Renal cortical epithelial cell (primary cell): Measurements from ENCODE around the gene PLCD1. TPM values are rescaled to one million over a fixed set of nuclear protein-coding genes. Genes with fewer than 3 reads are reported as not detected.
"Not testable (repeated sequence)": the region's sequence is repeated elsewhere in the genome, so short reads cannot be mapped to it uniquely, and the experiment has no call there.

Experiments used
- DNase-seq: peaks from one replicate; pipeline ENCODE4 v3.0.0-alpha.2; 2011; ENCODE audit warnings: low read depth
- total RNA-seq: library from RNA; depleted of rRNA; stranded (reverse); fragments of >200 nt; gene quantifications from 2 replicates; pipeline ENCODE4 v1.2.3, GENCODE V29; 2014

PLCD1 gene
- total RNA-seq, 1 donor from 2014 or later = 20.5 TPM

GRCh38 chr3:37986479-37987314 is 42.7 kb downstream of the PLCD1 start:
- no peak for DNase-seq

DNA sequence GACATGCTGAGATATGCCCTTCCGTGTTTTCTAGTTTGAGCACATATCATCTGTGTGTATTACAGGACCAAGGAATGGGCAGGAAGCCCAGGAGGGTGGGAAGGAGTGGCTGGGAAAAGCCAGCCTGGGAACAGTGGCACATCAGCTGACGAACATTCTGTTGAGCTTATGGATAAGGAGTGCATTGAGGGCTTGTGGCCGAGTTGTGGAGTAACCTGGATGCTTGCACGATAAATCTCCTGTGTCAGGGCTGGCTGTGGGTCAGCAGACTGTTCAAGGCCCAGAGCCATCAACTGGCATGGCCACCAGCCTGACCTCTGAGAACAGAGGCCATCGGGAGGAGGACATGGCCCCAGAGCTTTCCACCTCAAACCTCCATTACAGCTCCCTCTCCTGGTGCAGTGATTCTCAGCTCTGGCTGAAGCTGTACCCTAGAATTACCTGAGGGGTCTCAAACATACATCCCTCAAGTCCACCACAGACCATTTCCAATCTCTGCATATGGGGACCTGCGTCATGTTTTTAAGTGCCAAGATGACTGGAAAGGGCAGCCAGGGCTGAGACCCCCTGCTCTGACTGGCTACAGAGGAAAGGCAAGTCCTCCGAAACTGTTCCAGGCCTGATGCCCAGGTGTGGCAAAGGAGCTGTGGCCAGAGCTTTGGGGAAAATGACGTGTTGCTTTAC is 43.7 kb downstream of the PLCD1 start:
- no peak for DNase-seq

DNA sequence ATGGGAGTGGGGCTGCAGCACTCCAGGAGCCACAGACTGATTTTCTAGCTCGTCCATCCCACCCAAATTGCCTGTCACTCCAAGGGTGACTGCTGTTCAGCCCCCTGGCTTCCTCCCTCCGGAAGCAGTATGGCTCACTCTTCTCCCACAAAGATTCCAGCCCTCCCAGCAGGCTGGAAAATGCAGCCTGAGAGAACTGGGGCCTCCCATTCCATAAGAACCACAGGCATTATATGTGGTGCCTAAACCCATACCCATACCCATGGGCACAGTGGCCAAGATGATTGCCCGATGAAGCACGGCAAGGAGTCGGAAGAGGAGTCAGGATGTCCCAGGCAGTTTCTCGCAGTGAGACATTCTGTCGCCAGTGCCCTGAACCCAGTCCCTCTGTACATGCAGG is 44.8 kb downstream of the PLCD1 start:
- no peak for DNase-seq

DNA sequence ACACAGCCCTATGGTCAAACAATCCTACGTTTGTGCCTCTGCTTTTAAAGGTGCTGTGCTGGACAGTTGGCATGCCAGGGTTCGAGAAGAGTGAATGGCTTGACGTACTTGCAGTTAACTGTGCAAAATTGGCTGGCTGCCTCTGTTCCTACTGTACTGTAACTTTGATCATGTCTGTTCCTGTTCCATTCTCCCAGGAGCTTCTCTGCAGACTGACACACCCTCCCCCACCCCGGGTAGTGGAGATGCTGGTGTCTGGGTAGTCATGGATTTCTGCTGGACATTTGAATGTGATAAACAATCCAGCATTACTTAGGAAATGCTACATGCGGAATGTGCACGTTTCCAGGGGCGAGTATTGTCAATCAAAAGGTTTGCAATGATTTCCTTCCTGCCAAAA is 45.4 kb downstream of the PLCD1 start:
- no peak for DNase-seq

- no peak for DNase-seq
Observed at GRCh38 chr3:37982331-37982730, 47.1 kb downstream of the PLCD1 start.

DNA sequence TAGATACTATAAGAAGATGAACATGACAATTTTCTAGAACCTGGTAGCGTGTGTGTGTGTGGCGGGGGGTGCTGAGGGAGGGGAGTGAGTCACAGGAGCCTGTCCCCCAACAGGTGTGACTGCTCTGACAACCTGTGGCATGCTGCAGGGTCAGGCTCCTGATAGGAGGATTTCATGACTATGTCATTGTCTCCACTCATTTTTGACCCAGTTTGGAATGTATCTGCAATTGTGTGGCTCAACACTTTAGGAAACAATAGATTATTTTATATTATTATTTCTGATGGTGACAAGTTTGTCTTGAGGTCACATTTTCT is 48.1 kb downstream of the PLCD1 start:
- no peak for DNase-seq

GRCh38 chr3:37980462-37981347 is 48.7 kb downstream of the PLCD1 start:
- DNase-seq = no peak

DNA sequence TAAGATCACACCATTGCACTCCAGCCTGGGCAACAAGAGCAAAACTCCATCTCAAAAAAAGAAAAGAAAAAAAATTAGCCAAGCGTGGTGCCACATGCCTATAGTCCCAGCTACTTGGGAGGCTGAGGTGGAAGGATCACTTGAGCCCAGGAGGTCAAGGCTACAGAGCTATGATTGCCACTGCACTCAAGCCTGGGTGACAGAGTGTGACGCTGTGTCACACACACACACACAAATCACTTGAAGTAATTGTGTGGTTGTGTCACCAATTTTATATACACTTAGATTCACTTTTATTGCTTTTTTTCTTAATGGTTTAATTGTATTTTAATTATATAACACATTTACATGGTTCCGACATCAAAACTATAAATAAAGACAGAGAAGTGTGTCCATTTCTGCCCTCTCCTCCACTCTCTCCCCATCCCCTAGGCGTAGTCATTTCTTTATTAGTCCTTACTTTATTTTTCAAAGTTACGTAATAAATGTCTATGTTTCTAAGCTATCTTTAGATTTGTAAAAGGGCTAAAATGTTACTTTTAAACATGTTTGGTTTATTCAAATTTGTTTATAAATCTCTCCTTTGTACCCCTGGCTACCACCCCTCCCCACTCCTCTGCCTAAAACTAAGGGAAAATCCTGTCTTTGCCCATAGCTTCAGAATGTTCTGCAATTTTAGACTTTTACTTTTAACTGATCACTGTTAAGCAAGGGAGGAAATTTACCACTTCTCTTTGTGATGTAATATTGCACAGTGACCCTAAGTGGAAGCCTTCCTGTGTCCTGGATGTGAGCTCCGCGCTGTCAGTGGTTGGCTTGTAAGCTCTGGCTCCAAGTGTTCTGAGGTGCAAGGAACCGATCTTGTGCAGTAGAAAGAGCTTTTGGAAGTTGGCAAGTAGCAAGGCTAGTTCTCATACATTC is 49.6 kb downstream of the PLCD1 start:
- DNase-seq = no peak

GRCh38 chr3:37974121-37975083 is 55.0 kb downstream of the PLCD1 start:
- peak; percentile 57 for DNase-seq

GRCh38 chr3:37973246-37974054 is 56.0 kb downstream of the PLCD1 start:
- no peak for DNase-seq

DNA sequence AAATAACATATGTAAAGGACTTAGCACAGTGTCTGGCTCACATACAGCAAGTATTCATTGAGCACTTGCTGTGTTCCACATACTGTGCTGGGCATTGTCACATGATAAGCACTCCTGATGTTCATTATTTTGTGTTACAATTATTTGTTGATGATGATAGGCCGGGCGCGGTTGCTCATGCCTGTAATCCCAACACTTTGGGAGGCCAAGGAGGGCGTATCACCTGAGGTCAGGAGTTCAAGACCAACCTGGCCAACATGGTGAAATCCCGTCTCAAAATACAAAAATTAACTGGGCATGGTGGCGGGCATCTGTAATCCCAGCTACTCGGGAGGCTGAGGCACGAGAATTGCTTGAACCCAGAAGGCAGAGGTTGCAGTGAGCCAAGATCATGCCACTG is 57.4 kb downstream of the PLCD1 start:
- DNase-seq = not testable (repeated sequence)

- DNase-seq = no peak
Observed at GRCh38 chr3:37971467-37971866, 58.0 kb downstream of the PLCD1 start.

GRCh38 chr3:37970802-37971201 is 58.6 kb downstream of the PLCD1 start:
- DNase-seq = no peak

DNA sequence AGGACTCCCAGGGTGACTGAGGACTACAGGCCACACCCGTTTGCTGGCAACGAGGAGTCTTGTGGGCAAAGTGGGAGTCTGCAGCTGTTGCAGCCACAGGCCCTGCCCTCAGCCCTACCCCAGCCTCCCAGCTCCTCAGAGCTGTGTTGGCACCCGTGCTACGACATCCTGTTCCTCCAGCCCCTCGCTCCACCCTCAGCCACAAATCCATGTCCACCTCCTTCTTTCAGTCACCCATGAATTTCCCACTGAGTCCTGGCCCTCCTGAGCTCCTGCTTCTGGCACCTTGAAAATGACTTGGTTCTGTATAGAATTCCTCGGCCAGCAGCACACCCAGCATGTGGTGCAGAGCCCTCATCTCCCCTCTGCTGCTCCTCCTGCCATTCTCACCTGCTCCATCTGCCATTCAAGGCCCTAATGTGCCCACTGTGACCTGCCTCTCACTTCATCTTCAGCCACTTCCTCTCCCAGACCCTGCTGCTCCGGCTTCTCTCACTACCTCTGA is 59.8 kb downstream of the PLCD1 start:
- DNase-seq = no peak

GRCh38 chr3:37968813-37969595 is 60.4 kb downstream of the PLCD1 start:
- DNase-seq = no peak

DNA sequence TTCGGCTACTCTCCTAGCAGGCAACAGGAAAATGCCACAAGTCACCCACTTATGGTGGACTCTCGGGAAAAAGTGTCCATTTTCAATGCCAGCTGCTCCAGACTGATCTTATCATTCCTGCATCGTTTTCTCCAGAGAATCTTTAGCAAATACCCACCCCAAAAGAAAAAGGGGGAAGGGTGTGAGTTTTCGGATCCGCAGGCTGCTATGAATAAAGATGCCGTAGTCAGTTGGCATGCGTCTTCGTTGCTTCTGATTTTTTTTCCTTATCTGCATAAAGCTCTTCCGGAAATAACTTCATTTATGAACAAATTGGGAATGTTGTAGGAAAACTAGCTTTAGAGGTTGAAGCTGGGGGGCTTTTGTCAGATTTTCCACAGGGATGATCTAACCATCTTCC is 61.2 kb downstream of the PLCD1 start:
- no peak for DNase-seq

DNA sequence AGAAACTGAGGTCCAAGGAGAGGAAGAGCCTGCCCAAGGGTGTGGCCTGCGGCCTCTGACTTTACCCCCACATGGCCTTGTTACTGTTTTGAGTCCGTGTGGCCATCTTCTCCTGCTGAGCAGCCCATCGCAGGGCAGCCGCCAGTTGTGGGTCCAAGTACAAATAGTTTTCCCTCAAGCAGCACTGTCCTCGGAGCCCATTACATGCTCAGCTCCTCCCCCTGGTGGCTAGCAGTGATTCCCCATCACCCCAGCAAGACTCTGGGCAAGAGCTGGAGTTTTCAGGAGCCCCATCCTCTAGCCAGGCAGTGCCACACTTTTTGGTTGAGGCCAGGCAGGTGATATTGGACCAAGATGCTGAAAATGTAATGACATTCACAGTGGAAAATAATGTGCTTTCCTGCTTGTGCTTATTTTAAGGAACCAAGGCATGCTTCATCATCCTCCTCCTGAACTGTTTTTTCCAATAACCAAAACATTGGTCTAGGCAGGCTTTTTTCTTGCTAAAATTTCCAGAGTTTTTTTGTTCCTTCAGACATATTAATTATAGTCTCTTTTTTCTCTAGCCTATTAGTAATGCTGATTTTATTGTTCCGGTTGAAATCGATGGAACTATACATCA is 62.1 kb downstream of the PLCD1 start:
- peak; percentile 51 for DNase-seq

GRCh38 chr3:37964716-37965115 is 64.7 kb downstream of the PLCD1 start:
- DNase-seq = peak; percentile 99
